ENCODE measurements around the gene ITGB1.

- TF ChIP-seq, protein P1, sequence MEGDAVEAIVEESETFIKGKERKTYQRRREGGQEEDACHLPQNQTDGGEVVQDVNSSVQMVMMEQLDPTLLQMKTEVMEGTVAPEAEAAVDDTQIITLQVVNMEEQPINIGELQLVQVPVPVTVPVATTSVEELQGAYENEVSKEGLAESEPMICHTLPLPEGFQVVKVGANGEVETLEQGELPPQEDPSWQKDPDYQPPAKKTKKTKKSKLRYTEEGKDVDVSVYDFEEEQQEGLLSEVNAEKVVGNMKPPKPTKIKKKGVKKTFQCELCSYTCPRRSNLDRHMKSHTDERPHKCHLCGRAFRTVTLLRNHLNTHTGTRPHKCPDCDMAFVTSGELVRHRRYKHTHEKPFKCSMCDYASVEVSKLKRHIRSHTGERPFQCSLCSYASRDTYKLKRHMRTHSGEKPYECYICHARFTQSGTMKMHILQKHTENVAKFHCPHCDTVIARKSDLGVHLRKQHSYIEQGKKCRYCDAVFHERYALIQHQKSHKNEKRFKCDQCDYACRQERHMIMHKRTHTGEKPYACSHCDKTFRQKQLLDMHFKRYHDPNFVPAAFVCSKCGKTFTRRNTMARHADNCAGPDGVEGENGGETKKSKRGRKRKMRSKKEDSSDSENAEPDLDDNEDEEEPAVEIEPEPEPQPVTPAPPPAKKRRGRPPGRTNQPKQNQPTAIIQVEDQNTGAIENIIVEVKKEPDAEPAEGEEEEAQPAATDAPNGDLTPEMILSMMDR (IDR thresholded peaks at IDR 0.05), result no peak
- TF ChIP-seq POLR2A (IDR thresholded peaks at IDR 0.05) (no peak), EP300 (IDR thresholded peaks at IDR 0.05) (no peak)
Observed at GRCh38 chr10:32954545-32955298, 3.3 kb downstream of the ITGB1 start.
